Spleen (tissue), 11 donors: ENCODE measurements around the gene CYP24A1. TPM values are rescaled to one million over a fixed set of nuclear protein-coding genes. Genes with fewer than 3 reads are reported as not detected.

Experiments
- DNase-seq: peaks from one replicate; pipeline ENCODE4 v3.0.0-alpha.2; 2020
- H3K27ac ChIP-seq, 8 donors: fragments of 200-600 bp; sonication (generic) in 7 of 8; 1 replicate in 4 of 8; 2 replicates in 4 of 8; pipeline versions ENCODE4 v1.5.0 to v1.8.0; 2016 to 2021; ENCODE audit warnings: inconsistent platforms in 4 of 8, mild to moderate bottlenecking in 4 of 8, moderate library complexity in 1 of 8
- H3K27me3 ChIP-seq, 7 donors: fragments of 200-600 bp; sonication (generic) in 6 of 7; replicated peaks in 1 of 7; 1 replicate in 4 of 7; 2 replicates in 3 of 7; pipeline versions ENCODE4 v1.5.0 to v1.8.0; 2016 to 2021; ENCODE audit warnings: inconsistent platforms in 3 of 7, mild to moderate bottlenecking in 1 of 7
- H3K36me3 ChIP-seq, 6 donors: fragments of 200-600 bp; sonication (generic) in 5 of 6; 1 replicate in 4 of 6; 2 replicates in 2 of 6; pipeline versions ENCODE4 v1.5.0 to v1.8.0; 2016 to 2021; ENCODE audit warnings: inconsistent platforms in 2 of 6
- H3K4me1 ChIP-seq, 6 donors: fragments of 200-600 bp; sonication (generic) in 5 of 6; 1 replicate in 3 of 6; 2 replicates in 3 of 6; pipeline versions ENCODE4 v1.5.0 to v1.8.0; 2016 to 2021; ENCODE audit warnings: inconsistent platforms in 3 of 6
- H3K4me3 ChIP-seq, 8 donors: fragments of 200-600 bp; sonication (generic) in 7 of 8; 1 replicate in 4 of 8; 2 replicates in 4 of 8; pipeline versions ENCODE4 v1.5.0 to v1.8.0; 2016 to 2021; ENCODE audit warnings: inconsistent platforms in 4 of 8, mild to moderate bottlenecking in 4 of 8, moderate library complexity in 2 of 8
- H3K9me3 ChIP-seq, 8 donors: fragments of 200-600 bp; sonication (generic) in 7 of 8; 1 replicate in 4 of 8; 2 replicates in 4 of 8; pipeline versions ENCODE4 v1.5.0 to v1.8.0; 2016 to 2021; ENCODE audit warnings: inconsistent platforms in 4 of 8
- CTCF ChIP-seq, 11 experiments: fragments of 200-600 bp in 7 of 11; fragments of 450-650 bp in 4 of 11; sonication (generic) in 4 of 11; IDR thresholded peaks in 8 of 11; conservative IDR thresholded peaks in 3 of 11; 1 replicate in 7 of 11; 2 replicates in 4 of 11; pipeline versions ENCODE4 v1.4.0 to v1.8.0; 2016 to 2021; ENCODE audit warnings: antibody characterized with exemption in 11 of 11, inconsistent platforms in 4 of 11, mild to moderate bottlenecking in 1 of 11
- POLR2A ChIP-seq, 3 donors: fragments of 450-650 bp; IDR thresholded peaks; one replicate each; pipeline ENCODE4 v1.5.1; 2017; ENCODE audit warnings: antibody characterized with exemption in 3 of 3, mild to moderate bottlenecking in 1 of 3
- POLR2AphosphoS5 ChIP-seq, 3 donors: sonication (generic); formaldehyde crosslinking; IDR thresholded peaks; one replicate each; pipeline ENCODE4 v1.5.1; 2017; ENCODE audit warnings: antibody characterized with exemption in 3 of 3
- WGBS, 5 donors: extraction: QIAGEN DNeasy Blood & Tissue Kit in 3 of 5; methylation state at CpG; one replicate each; pipeline versions ENCODE4 v1.1.5 to v1.1.7; 2013 to 2018; 5-methylcytosine and 5-hydroxymethylcytosine counted together
- intact Hi-C: fragments of 100-400 bp; cut with DNase I; formaldehyde crosslinking; loops from one replicate; pipeline ENCODE4 v1.15.0; 2023; ENCODE audit warnings: low total_unique reads
- polyA plus RNA-seq, 3 donors: library from polyadenylated mRNA; stranded (reverse); fragments of 200-250 nt; gene quantifications; one replicate each; pipeline ENCODE4 v1.2.1, GENCODE V29; 2013
- total RNA-seq, 7 donors: library from RNA; depleted of rRNA in 3 of 7; stranded (reverse); fragments of >200 nt in 3 of 7; fragmentation: NEBNext Ultra II Directional in 4 of 7; extraction: Animal tissue kit (Norgen Biotek cat#: 25700) in 4 of 7; gene quantifications; one replicate each; pipeline versions ENCODE4 v1.1.0 to v1.2.1, GENCODE V29; 2016 to 2021
- donor health status: healthy with polysubstance abuse.
- donor health status: DM: no; HTN: no; CAD: no; lungs with moderate emphysema.
- donor health status: DM: no; HTN: no; CAD: no.
- donor health status: Bipolar disorder and iron deficiency.
- donor health status: healthy.
- donor health status: DM: no; HTN: no; CAD: no.
- donor health status: DM: yes; HTN: yes; CAD: no.

Gene CYP24A1
- total and polyA plus RNA-seq, 10 donors, result not detected

DNA sequence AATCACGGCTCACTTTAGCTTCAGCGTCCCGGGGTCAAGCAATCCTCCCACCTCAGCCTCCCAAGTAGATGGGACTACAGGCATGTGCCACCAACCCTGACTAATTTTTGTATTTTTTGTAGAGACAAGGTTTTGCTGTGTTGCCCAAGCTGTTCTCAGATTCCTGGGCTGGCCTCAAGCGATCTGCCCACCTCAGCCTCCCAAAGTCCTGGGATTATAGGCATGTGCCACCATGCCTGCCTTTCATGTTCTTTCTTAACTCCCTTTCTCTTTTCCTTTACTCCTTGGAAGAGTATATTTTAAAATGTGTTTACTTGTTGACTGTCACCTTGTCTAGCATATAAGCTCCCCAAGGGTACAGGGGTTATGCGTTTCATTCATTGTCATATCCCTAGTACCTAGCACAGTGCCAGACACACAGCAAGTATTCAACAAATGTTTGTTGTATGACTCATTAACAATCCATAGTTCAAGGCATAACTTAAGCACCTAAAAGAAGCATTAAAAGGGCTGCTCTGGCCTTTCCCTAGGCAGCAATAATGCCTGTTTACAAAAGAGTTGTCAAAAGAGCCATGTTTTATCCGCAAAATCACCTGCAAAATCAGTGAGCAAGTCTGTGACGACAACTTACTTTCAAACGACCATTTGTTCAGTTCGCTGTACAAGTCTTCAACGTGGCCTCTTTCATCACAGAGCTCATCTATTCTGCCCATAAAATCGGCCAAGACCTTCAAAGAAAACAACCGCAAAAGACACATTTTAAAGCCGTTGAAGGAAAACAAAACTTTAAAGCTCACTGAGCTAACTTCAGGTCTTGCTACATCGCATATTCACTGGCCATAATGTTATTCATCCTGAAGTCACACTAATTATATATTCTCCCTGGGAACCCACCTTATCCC is 4.6 kb downstream of the CYP24A1 start:
- Histone ChIP-seq H3K27me3 (peaks cover 3 to 90% (median 40%) of the 10 kb centered on the region in 7 donors), H3K27ac (no peak overlapping the region), H3K4me3 (no peak overlapping the region), H3K36me3 (no peaks in the 10 kb centered on the region), H3K9me3 (no peaks in the 10 kb centered on the region), H3K4me1 (peaks cover 0 to 19% (median 16%) of the 10 kb centered on the region in 6 donors)
- intact Hi-C loops, result no loop called here
- DNase-seq, result no peak
- TF ChIP-seq POLR2AphosphoS5 (IDR thresholded peaks at IDR 0.05) (no peak), POLR2A (IDR thresholded peaks at IDR 0.05) (no peak), CTCF (IDR thresholded peaks at IDR 0.05 in 8 of 11, conservative IDR thresholded peaks at IDR 0.05 in 3 of 11) (no peak)
- 77 to 84% (median 81%) methylated on average over 14 of the region's 14 CpGs for WGBS, 5 donors

DNA sequence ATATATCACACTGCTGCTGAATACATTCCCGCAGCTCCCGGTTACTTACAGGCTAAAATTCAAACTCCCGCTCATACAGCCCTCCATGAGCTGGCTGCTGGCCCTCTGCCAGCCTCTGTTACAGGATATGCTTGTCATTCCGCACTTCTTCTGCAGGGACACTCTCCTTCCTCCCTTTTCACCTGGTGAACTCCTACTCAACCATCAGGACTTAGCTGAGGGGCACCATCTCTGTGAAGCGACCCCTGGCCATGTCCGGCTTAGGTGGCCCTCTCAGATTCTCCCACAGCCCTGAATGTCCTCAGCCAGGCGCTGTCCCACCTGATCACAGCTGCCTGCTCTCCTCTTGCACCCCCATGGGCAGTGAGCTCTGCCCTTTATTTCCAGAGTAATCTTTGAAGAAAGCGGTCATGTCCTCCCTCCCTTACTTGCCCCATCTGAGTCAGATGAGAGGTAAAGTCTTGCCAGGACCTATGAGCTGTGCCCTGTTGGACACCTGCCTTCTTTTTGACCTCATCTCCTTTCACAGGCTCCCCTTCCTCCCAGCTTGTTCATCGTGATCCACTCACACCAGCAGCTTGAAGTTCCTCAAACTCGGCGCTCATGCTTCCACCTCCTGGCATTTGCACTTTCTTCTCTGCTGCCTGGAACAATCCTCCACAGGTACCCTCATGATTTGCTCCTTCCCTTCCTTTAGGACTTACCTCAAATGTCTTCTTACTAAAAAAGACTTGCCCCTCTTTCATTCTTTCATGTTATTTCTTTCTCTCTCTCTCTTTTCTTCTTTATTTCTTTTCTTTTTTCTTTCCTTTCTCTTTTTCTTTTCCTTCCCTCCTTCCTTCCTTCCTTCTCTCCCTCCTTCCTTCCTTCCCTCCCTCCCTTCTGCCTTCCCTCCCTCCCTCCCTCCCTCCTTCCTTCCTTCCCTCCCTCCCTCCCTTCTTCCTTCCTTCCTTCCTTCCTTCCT is 5.6 kb downstream of the CYP24A1 start:
- H3K27me3 ChIP-seq, result peaks cover 2 to 88% (median 33%) of the 10 kb centered on the region in 7 donors
- no peak for DNase-seq
- no peak overlapping the region for H3K4me3 ChIP-seq
- TF ChIP-seq CTCF (IDR thresholded peaks at IDR 0.05 in 8 of 11, conservative IDR thresholded peaks at IDR 0.05 in 3 of 11) (no peak), POLR2A (IDR thresholded peaks at IDR 0.05) (no peak), POLR2AphosphoS5 (IDR thresholded peaks at IDR 0.05) (no peak)
- H3K9me3 ChIP-seq, result no peaks in the 10 kb centered on the region
- intact Hi-C loops, result no loop called here
- H3K36me3 ChIP-seq, result no peaks in the 10 kb centered on the region
- H3K4me1 ChIP-seq, result peaks cover 0 to 8% (median 6%) of the 10 kb centered on the region in 6 donors
- 57 to 63% (median 60%) methylated on average over 11 of the region's 11 CpGs for WGBS, 5 donors
- no peak overlapping the region for H3K27ac ChIP-seq

DNA sequence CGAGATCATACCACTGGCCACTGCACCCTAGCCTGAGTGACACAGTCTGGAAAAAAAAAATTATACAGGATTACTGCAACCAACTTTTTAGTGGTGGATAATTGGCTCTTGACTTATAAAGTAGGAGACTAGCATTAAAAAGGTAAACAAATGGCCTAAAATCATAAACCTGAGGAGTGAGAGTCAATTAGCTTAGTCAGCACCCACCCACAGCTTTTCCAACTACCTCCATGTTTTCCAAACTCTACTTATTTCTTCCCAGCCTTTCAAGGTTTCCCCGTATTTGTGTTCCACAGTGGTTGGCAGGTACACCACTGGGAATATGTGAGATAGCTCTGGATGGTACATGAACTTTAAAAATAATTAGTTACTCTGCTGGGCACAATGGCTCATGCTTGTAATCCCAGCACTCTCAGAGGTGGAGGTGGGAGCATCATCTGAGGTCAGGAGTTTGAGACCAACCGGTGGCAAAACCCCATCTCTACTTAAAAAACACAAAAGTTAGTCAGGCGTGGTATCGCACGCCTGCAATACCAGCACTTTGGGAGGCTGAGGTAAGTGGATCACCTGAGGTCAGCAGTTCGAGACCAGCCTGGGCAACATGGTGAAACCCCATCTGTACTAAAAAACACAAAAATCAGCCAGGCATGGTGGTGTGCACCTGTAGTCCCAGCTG is 6.7 kb downstream of the CYP24A1 start:
- WGBS, 5 donors, result 84 to 87% (median 85%) methylated on average over 7 of the region's 7 CpGs
- H3K27me3 ChIP-seq, result peaks cover 0 to 88% (median 22%) of the 10 kb centered on the region in 7 donors

More for the DNA sequence above, 6.7 kb downstream of the CYP24A1 start:
- no peak overlapping the region for H3K4me3 ChIP-seq
- H3K36me3 ChIP-seq, result no peaks in the 10 kb centered on the region
- no peak overlapping the region for H3K27ac ChIP-seq
- H3K9me3 ChIP-seq, result no peaks in the 10 kb centered on the region
- TF ChIP-seq CTCF (IDR thresholded peaks at IDR 0.05 in 8 of 11, conservative IDR thresholded peaks at IDR 0.05 in 3 of 11) (no peak), POLR2AphosphoS5 (IDR thresholded peaks at IDR 0.05) (no peak), POLR2A (IDR thresholded peaks at IDR 0.05) (no peak)
- no peak for DNase-seq
- intact Hi-C loops, result no loop called here
- no peaks in the 10 kb centered on the region for H3K4me1 ChIP-seq
